A673 (cell line): ENCODE measurements around the gene GRAMD2B. TPM values are rescaled to one million over a fixed set of nuclear protein-coding genes. Genes with fewer than 3 reads are reported as not detected.
"Not testable (repeated sequence)": the region's sequence is repeated elsewhere in the genome, so short reads cannot be mapped to it uniquely, and the experiment has no call there.

Experiments
- BruUV-seq: library from RNA; stranded (reverse); fragments of 400-500 nt; replicated peaks from 2 replicates; lab custom pipeline; 2021; lab: Mats Ljungman, UMichigan
- CTCF ChIA-PET: fragments of 300-600 bp; sonication (Branson Sonifier 250); formaldehyde crosslinking; loops from one replicate; lab custom pipeline; 2022; ENCODE audit warnings: antibody characterized with exemption; lab: Charles Lee
- POLR2A ChIA-PET: fragments of 300-600 bp; sonication (Branson Sonifier 250); formaldehyde crosslinking; loops from one replicate; lab custom pipeline; 2022; ENCODE audit warnings: antibody characterized with exemption; ENCODE audit not compliant: low non-redundant PET; lab: Charles Lee
- DNase-seq: peaks from one replicate; pipeline ENCODE4 v3.0.0-alpha.2; 2015; ENCODE audit warnings: low spot score
- H3K27ac ChIP-seq: fragments of 200-600 bp; sonication (generic); 2 replicates; pipeline ENCODE4 v1.5.1; 2016; ENCODE audit warnings: mixed run types, low read depth, mild to moderate bottlenecking, mixed read lengths, antibody characterized with exemption, low read length; ENCODE audit not compliant: poor library complexity, severe bottlenecking
- H3K27me3 ChIP-seq: fragments of 200-600 bp; sonication (generic); replicated peaks from 2 replicates; pipeline ENCODE4 v1.6.1; 2017; ENCODE audit warnings: mixed run types, low read depth, mild to moderate bottlenecking, mixed read lengths, antibody characterized with exemption, low read length; ENCODE audit not compliant: insufficient read depth, poor library complexity
- H3K36me3 ChIP-seq: fragments of 200-600 bp; sonication (generic); 2 replicates; pipeline ENCODE4 v1.6.1; 2016; ENCODE audit warnings: mixed run types, mild to moderate bottlenecking, mixed read lengths, antibody characterized with exemption, low read length; ENCODE audit not compliant: insufficient read depth, poor library complexity, severe bottlenecking
- H3K4me1 ChIP-seq: fragments of 200-600 bp; sonication (generic); 2 replicates; pipeline ENCODE4 v1.6.1; 2017; ENCODE audit warnings: mixed run types, mild to moderate bottlenecking, mixed read lengths, antibody characterized with exemption, low read length; ENCODE audit not compliant: insufficient read depth, poor library complexity, severe bottlenecking
- H3K4me3 ChIP-seq: fragments of 200-600 bp; sonication (generic); 2 replicates; pipeline ENCODE4 v1.5.1; 2016; ENCODE audit warnings: low read depth, mixed run types, mild to moderate bottlenecking, mixed read lengths, low read length; ENCODE audit not compliant: poor library complexity, severe bottlenecking
- H3K9me3 ChIP-seq: fragments of 200-600 bp; sonication (generic); 2 replicates; pipeline ENCODE4 v1.6.1; 2016; ENCODE audit warnings: mixed run types, low read depth, mild to moderate bottlenecking, mixed read lengths, antibody characterized with exemption, low read length; ENCODE audit not compliant: poor library complexity, severe bottlenecking
- CTCF ChIP-seq: fragments of 300-800, 200-600 bp; sonication (generic); conservative IDR thresholded peaks from 2 replicates; pipeline ENCODE4 v1.5.1; 2017; ENCODE audit warnings: low read depth, mild to moderate bottlenecking, antibody characterized with exemption, low read length, moderate library complexity, mixed read lengths
- EZH2 ChIP-seq: fragments of 200-600 bp; sonication (generic); IDR thresholded peaks from 2 replicates; pipeline ENCODE4 v1.6.1; 2017; ENCODE audit warnings: borderline replicate concordance, low read depth, mild to moderate bottlenecking, mixed read lengths, antibody characterized with exemption, low read length; ENCODE audit not compliant: poor library complexity, severe bottlenecking
- intact Hi-C: fragments of 100-400 bp; cut with micrococcal nuclease; formaldehyde crosslinking; loops from one replicate; pipeline ENCODE4 v1.10.0; 2022; ENCODE audit not compliant: unreplicated experiment
- total RNA-seq: library from RNA; stranded (reverse); gene quantifications from 2 replicates; pipeline ENCODE4 v1.2.3, GENCODE V29; 2021

Gene GRAMD2B
- total RNA-seq, 1 experiment from 2014 or later: 2.6 TPM

- Histone ChIP-seq H3K27me3 (no peaks in the 10 kb centered on the region), H3K36me3 (no peaks in the 10 kb centered on the region), H3K9me3 (peaks cover 4% of the 10 kb centered on the region), H3K4me3 (no peak overlapping the region), H3K27ac (no peak overlapping the region), H3K4me1 (no peaks in the 10 kb centered on the region)
- TF ChIP-seq EZH2: no peak
- no peak for TF ChIP-seq CTCF
- BruUV-seq: no TSS peak
- intact Hi-C loops: no loop called here
- DNase-seq: no peak
- POLR2A ChIA-PET: no interaction called here
- CTCF ChIA-PET: no interaction called here
Measured at GRCh38 chr5:126377424-126377823, 45.8 kb upstream of the GRAMD2B start.

DNA sequence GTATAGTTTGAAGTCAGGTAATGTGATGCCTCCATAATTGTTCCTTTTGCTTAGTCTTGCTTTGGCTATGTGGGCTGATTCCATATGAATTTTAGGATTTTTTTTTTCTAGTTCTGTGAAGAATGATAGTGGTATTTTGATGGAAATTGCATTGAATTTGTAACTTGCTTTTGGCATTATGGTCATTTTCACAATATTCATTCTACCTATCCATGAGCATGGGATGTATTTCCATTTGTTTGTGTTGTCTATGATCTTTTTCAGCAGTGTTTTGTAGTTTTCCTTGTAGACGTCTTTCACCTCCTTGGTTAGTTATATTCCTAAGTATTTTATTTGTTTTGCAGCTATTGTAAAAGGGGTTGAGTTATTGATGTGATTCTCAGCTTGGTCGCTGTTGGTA lies 42.9 kb upstream of the GRAMD2B start:
- H3K27ac ChIP-seq, CTCF ChIA-PET, H3K4me1 ChIP-seq, H3K27me3 ChIP-seq, BruUV-seq, H3K9me3 ChIP-seq, DNase-seq, H3K36me3 ChIP-seq, POLR2A ChIA-PET, intact Hi-C loops, H3K4me3 ChIP-seq: not testable (repeated sequence)

DNA sequence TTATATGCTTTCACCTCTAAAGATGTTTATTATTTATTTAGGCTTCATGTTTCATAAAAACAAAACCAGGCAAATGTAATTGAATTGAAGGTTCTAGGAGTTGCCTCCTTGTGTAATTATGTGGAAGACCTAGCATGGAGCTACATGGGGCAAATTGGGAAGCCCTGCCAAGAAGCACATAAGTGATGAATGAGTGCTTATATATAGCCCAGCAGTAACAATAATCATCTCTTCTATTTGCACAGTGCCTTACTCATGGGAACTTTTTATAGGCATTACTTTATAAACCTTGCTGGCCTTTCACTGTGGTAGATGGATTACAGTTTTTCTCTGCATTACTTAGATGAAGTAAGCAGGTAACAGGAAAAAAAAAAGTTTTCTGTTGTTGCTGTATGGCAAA lies 40.0 kb upstream of the GRAMD2B start:
- no TSS peak for BruUV-seq
- no peak for DNase-seq
- Histone ChIP-seq H3K27me3 (no peaks in the 10 kb centered on the region), H3K36me3 (no peaks in the 10 kb centered on the region), H3K27ac (no peak overlapping the region), H3K4me1 (no peaks in the 10 kb centered on the region), H3K9me3 (peaks cover 4% of the 10 kb centered on the region), H3K4me3 (no peak overlapping the region)
- TF ChIP-seq CTCF (no peak), EZH2 (no peak)
- ChIA-PET CTCF (no interaction called here), POLR2A (no interaction called here)
- intact Hi-C loops: no loop called here

DNA sequence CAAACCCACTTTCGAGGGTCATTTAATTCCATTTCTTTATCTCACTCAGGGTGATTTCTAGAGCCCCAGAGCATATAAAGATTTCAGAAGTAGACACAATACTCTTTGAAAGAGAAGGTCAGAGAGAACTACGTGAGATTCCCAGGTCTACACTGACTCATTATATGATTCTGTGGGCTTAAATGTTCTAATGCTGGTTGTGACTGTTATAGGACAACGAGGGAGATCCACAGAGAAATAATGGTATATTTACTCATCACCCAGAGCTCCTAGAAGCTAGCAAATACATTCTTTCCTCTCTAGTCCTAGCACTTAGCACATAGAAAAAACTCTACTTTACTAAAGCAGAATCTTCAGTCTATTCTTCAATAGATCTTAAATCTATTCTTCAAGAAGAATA lies 39.4 kb upstream of the GRAMD2B start:
- POLR2A ChIA-PET: no interaction called here
- no peaks in the 10 kb centered on the region for H3K36me3 ChIP-seq
- no peak overlapping the region for H3K4me3 ChIP-seq
- no peaks in the 10 kb centered on the region for H3K4me1 ChIP-seq
- DNase-seq: no peak
- no peak overlapping the region for H3K27ac ChIP-seq
- intact Hi-C loops: no loop called here
- H3K27me3 ChIP-seq: no peaks in the 10 kb centered on the region
- H3K9me3 ChIP-seq: peaks cover 4% of the 10 kb centered on the region
- TF ChIP-seq EZH2 (no peak), CTCF (no peak)
- CTCF ChIA-PET: no interaction called here
- no TSS peak for BruUV-seq
